ENCODE results near the gene TMUB1. TPM values are rescaled to one million over a fixed set of nuclear protein-coding genes. Genes with fewer than 3 reads are reported as not detected.
A peak's percentile ranks its signal among the peaks of the same experiment; 100 is the strongest.

Gene TMUB1
- total and polyA plus RNA-seq, 9 of the 15 experiments (the other 6 are each of a cell fraction or from before 2014, with no cell fraction given), result 0.14 to 241 (median 74.1) TPM

DNA sequence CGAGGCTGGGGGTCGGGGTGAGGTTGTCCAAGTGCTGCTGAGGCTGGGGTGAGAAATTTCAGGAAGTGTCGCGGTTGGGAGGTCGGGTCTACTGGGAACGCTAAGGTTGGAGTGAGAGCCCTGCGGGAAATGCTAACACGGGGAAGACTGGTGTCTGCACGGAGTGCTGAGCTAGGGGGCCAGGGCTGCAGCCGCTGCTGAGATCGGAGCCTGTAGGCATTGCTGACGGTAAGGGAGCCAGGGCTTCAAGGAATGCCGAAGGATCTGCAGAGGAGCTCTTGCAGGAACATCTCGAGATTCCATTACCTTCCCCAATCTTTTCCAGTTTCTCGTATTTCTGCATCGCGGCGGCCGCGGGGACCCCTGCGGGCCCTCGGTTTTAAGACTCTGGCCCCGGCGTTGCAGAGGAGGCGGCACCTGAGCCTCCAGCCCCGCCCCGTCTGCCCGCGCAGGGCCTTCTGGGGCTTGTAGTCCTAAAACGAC is 25.7 kb downstream of the TMUB1 start, which contains the start of gene CDK5 (continued):
- TF ChIP-seq SAP30 (IDR thresholded peaks at IDR 0.05; ENCODE audit: borderline replicate concordance, insufficient read depth, low read depth, low read length, poor library complexity, severe bottlenecking) (no peak), CHD1 (IDR thresholded peaks at IDR 0.05; ENCODE audit: low read length) (peak; percentile 28), RBM25 (IDR thresholded peaks at IDR 0.05; ENCODE audit: low read depth, low read length, severe bottlenecking) (no peak), ZZZ3 (IDR thresholded peaks at IDR 0.05) (no peak), SMAD2 (IDR thresholded peaks at IDR 0.05; ENCODE audit: low read depth, low read length) (no peak), RBM15 (IDR thresholded peaks at IDR 0.05; ENCODE audit: insufficient read depth, low read length) (no peak), XRCC4 (IDR thresholded peaks at IDR 0.05; ENCODE audit: extremely low read depth, insufficient read depth, insufficient read length) (no peak), PURB (CRISPR knock-in tag; IDR thresholded peaks at IDR 0.05; ENCODE audit: low read depth) (no peak), TEAD4 (IDR thresholded peaks at IDR 0.05; ENCODE audit: low read length) (0 out of 2 replicates have a peak, but pooled peaks have one; percentile 15), TEAD4 (CRISPR knock-in tag; IDR thresholded peaks at IDR 0.05; ENCODE audit: borderline replicate concordance) (no peak), FOXM1 (IDR thresholded peaks at IDR 0.05; ENCODE audit: low read depth) (no peak), FOXM1 (CRISPR knock-in tag; IDR thresholded peaks at IDR 0.05; ENCODE audit: low read depth) (no peak), ZNF75A (CRISPR knock-in tag; IDR thresholded peaks at IDR 0.05) (0 out of 2 replicates have a peak, but pooled peaks have one; percentile 53), SETDB1 (IDR thresholded peaks at IDR 0.05; ENCODE audit: low read length) (peak; percentile 8), KAT7 (CRISPR knock-in tag; IDR thresholded peaks at IDR 0.05; ENCODE audit: borderline replicate concordance) (no peak), THRAP3 (IDR thresholded peaks at IDR 0.05; ENCODE audit: borderline replicate concordance) (no peak)
- TF ChIP-seq, protein P1, sequence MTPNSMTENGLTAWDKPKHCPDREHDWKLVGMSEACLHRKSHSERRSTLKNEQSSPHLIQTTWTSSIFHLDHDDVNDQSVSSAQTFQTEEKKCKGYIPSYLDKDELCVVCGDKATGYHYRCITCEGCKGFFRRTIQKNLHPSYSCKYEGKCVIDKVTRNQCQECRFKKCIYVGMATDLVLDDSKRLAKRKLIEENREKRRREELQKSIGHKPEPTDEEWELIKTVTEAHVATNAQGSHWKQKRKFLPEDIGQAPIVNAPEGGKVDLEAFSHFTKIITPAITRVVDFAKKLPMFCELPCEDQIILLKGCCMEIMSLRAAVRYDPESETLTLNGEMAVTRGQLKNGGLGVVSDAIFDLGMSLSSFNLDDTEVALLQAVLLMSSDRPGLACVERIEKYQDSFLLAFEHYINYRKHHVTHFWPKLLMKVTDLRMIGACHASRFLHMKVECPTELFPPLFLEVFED (CRISPR knock-in tag; conservative IDR thresholded peaks at IDR 0.05), result no peak
- TF ChIP-seq, protein P2, sequence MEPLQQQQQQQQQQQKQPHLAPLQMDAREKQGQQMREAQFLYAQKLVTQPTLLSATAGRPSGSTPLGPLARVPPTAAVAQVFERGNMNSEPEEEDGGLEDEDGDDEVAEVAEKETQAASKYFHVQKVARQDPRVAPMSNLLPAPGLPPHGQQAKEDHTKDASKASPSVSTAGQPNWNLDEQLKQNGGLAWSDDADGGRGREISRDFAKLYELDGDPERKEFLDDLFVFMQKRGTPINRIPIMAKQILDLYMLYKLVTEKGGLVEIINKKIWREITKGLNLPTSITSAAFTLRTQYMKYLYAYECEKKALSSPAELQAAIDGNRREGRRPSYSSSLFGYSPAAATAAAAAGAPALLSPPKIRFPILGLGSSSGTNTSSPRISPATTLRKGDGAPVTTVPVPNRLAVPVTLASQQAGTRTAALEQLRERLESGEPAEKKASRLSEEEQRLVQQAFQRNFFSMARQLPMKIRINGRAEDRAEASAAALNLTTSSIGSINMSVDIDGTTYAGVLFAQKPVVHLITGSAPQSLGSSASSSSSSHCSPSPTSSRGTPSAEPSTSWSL (CRISPR knock-in tag; IDR thresholded peaks at IDR 0.05; ENCODE audit: borderline replicate concordance), result no peak
- TF ChIP-seq, protein P3, sequence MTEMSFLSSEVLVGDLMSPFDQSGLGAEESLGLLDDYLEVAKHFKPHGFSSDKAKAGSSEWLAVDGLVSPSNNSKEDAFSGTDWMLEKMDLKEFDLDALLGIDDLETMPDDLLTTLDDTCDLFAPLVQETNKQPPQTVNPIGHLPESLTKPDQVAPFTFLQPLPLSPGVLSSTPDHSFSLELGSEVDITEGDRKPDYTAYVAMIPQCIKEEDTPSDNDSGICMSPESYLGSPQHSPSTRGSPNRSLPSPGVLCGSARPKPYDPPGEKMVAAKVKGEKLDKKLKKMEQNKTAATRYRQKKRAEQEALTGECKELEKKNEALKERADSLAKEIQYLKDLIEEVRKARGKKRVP (CRISPR knock-in tag; IDR thresholded peaks at IDR 0.05), result peak; percentile 56
- TF ChIP-seq, protein P4, sequence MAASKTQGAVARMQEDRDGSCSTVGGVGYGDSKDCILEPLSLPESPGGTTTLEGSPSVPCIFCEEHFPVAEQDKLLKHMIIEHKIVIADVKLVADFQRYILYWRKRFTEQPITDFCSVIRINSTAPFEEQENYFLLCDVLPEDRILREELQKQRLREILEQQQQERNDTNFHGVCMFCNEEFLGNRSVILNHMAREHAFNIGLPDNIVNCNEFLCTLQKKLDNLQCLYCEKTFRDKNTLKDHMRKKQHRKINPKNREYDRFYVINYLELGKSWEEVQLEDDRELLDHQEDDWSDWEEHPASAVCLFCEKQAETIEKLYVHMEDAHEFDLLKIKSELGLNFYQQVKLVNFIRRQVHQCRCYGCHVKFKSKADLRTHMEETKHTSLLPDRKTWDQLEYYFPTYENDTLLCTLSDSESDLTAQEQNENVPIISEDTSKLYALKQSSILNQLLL (CRISPR knock-in tag; IDR thresholded peaks at IDR 0.05; ENCODE audit: borderline replicate concordance), result no peak
- TF ChIP-seq, protein P5, sequence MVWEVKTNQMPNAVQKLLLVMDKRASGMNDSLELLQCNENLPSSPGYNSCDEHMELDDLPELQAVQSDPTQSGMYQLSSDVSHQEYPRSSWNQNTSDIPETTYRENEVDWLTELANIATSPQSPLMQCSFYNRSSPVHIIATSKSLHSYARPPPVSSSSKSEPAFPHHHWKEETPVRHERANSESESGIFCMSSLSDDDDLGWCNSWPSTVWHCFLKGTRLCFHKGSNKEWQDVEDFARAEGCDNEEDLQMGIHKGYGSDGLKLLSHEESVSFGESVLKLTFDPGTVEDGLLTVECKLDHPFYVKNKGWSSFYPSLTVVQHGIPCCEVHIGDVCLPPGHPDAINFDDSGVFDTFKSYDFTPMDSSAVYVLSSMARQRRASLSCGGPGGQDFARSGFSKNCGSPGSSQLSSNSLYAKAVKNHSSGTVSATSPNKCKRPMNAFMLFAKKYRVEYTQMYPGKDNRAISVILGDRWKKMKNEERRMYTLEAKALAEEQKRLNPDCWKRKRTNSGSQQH (CRISPR knock-in tag; IDR thresholded peaks at IDR 0.05), result no peak

All from K562 (cell line).